Mesendoderm (in vitro differentiated cells): ENCODE results near the gene GNAZ.

ENCODE experiments used
- DNase-seq: peaks from one replicate; pipeline ENCODE4 v3.0.0; 2013
- H2AK5ac ChIP-seq: 2 replicates; pipeline ENCODE4 v1.6.1; 2013; ENCODE audit warnings: low read length, inconsistent platforms
- H2BK120ac ChIP-seq: 2 replicates; pipeline ENCODE4 v1.6.1; 2013; ENCODE audit warnings: low read depth, mild to moderate bottlenecking, low read length, moderate library complexity, mixed read lengths
- H2BK15ac ChIP-seq: replicated peaks from 2 replicates; pipeline ENCODE4 v1.6.1; 2013; ENCODE audit warnings: low read depth, mild to moderate bottlenecking, moderate library complexity
- H2BK5ac ChIP-seq: 2 replicates; pipeline ENCODE4 v1.6.1; 2013; ENCODE audit warnings: low read length, inconsistent platforms
- H3K18ac ChIP-seq: 2 replicates; pipeline ENCODE4 v1.6.1; 2013; ENCODE audit warnings: mild to moderate bottlenecking, low read length, mixed read lengths
- H3K23ac ChIP-seq: one replicate; pipeline ENCODE4 v1.6.1; 2013; ENCODE audit warnings: low read length
- H3K27ac ChIP-seq: 2 replicates; pipeline ENCODE4 v1.5.1; 2013; ENCODE audit warnings: low read depth, mild to moderate bottlenecking, inconsistent platforms, low read length, moderate library complexity
- H3K27me3 ChIP-seq: 2 replicates; pipeline ENCODE4 v1.6.1; 2013; ENCODE audit warnings: low read length, control low read depth, mild to moderate bottlenecking, inconsistent platforms; ENCODE audit not compliant: insufficient read depth, poor library complexity
- H3K36me3 ChIP-seq: 2 replicates; pipeline ENCODE4 v1.6.1; 2013; ENCODE audit warnings: low read length, inconsistent platforms; ENCODE audit not compliant: control insufficient read depth, insufficient read depth
- H3K4ac ChIP-seq: one replicate; pipeline ENCODE4 v1.6.1; 2013; ENCODE audit warnings: low read depth, mild to moderate bottlenecking, low read length, moderate library complexity
- H3K4me1 ChIP-seq: 2 replicates; pipeline ENCODE4 v1.6.1; 2013; ENCODE audit warnings: low read depth, low read length, inconsistent platforms; ENCODE audit not compliant: control insufficient read depth
- H3K4me2 ChIP-seq: 2 replicates; pipeline ENCODE4 v1.6.1; 2013; ENCODE audit warnings: low read length
- H3K4me3 ChIP-seq: 2 replicates; pipeline ENCODE4 v1.5.1; 2013; ENCODE audit warnings: mild to moderate bottlenecking, low read length
- H3K56ac ChIP-seq: one replicate; pipeline ENCODE4 v1.6.1; 2013; ENCODE audit warnings: low read length
- H3K79me1 ChIP-seq: 2 replicates; pipeline ENCODE4 v1.6.1; 2013; ENCODE audit warnings: low read length, inconsistent platforms
- H3K79me2 ChIP-seq: 2 replicates; pipeline ENCODE4 v1.6.1; 2013; ENCODE audit warnings: mild to moderate bottlenecking, low read length; ENCODE audit not compliant: control insufficient read depth, insufficient read depth
- H3K9ac ChIP-seq: 2 replicates; pipeline ENCODE4 v1.6.1; 2013; ENCODE audit warnings: low read length, inconsistent platforms
- H4K5ac ChIP-seq: one replicate; pipeline ENCODE4 v1.6.1; 2013; ENCODE audit warnings: low read length
- H4K8ac ChIP-seq: one replicate; pipeline ENCODE4 v1.6.1; 2013; ENCODE audit warnings: low read depth, mild to moderate bottlenecking, control low read depth, low read length, moderate library complexity
- WGBS: extraction: QIAGEN DNeasy Blood & Tissue Kit; methylation state at CpG from one replicate; pipeline ENCODE4 v1.1.7; 2013; ENCODE audit warnings: low lambda C conversion rate, missing lambda C conversion rate; ENCODE audit not compliant: insufficient coverage; ENCODE audit errors: extremely low coverage; 5-methylcytosine and 5-hydroxymethylcytosine counted together

GNAZ gene

GRCh38 chr22:23113847-23114720 is 43.8 kb downstream of the GNAZ start:
- no peaks in the 10 kb centered on the region for H3K79me2 ChIP-seq
- no peak overlapping the region for H2BK5ac ChIP-seq
- no CpG with 5 or more reads among the region's 18 CpGs for WGBS
- H3K4me2 ChIP-seq = no peak overlapping the region
- no peak overlapping the region for H4K5ac ChIP-seq
- H3K27ac ChIP-seq = no peak overlapping the region
- H3K36me3 ChIP-seq = no peaks in the 10 kb centered on the region
- no peaks in the 10 kb centered on the region for H3K4me1 ChIP-seq
- no peak for DNase-seq
- H2BK120ac ChIP-seq = no peak overlapping the region
- no peak overlapping the region for H2BK15ac ChIP-seq
- H4K8ac ChIP-seq = no peak overlapping the region
- no peak overlapping the region for H3K4me3 ChIP-seq
- no peak overlapping the region for H3K4ac ChIP-seq
- H3K79me1 ChIP-seq = no peaks in the 10 kb centered on the region
- H3K18ac ChIP-seq = no peak overlapping the region
- H3K9ac ChIP-seq = no peak overlapping the region
- H3K27me3 ChIP-seq = no peaks in the 10 kb centered on the region
- no peak overlapping the region for H2AK5ac ChIP-seq
- H3K56ac ChIP-seq = no peak overlapping the region
- H3K23ac ChIP-seq = no peak overlapping the region

GRCh38 chr22:23114721-23115020 is 44.4 kb downstream of the GNAZ start:
- H3K23ac ChIP-seq = no peak overlapping the region
- no peak overlapping the region for H4K5ac ChIP-seq
- WGBS = no CpG with 5 or more reads among the region's 2 CpGs
- H3K27me3 ChIP-seq = no peaks in the 10 kb centered on the region
- H2AK5ac ChIP-seq = no peak overlapping the region
- H3K27ac ChIP-seq = no peak overlapping the region
- no peaks in the 10 kb centered on the region for H3K36me3 ChIP-seq
- no peak for DNase-seq
- H3K18ac ChIP-seq = no peak overlapping the region
- no peak overlapping the region for H3K4me3 ChIP-seq
- no peak overlapping the region for H4K8ac ChIP-seq
- no peak overlapping the region for H2BK120ac ChIP-seq
- no peak overlapping the region for H3K4ac ChIP-seq
- no peak overlapping the region for H3K4me2 ChIP-seq
- no peak overlapping the region for H2BK5ac ChIP-seq
- no peak overlapping the region for H3K9ac ChIP-seq
- H3K79me2 ChIP-seq = no peaks in the 10 kb centered on the region
- no peak overlapping the region for H3K56ac ChIP-seq
- H3K4me1 ChIP-seq = no peaks in the 10 kb centered on the region
- no peaks in the 10 kb centered on the region for H3K79me1 ChIP-seq
- no peak overlapping the region for H2BK15ac ChIP-seq

- Histone ChIP-seq H3K4me2 (no peak overlapping the region), H3K36me3 (no peaks in the 10 kb centered on the region), H4K8ac (no peak overlapping the region), H3K18ac (no peak overlapping the region), H2AK5ac (no peak overlapping the region), H3K4me1 (no peaks in the 10 kb centered on the region), H3K56ac (no peak overlapping the region), H3K27me3 (no peaks in the 10 kb centered on the region), H2BK120ac (no peak overlapping the region), H4K5ac (no peak overlapping the region), H3K4ac (no peak overlapping the region), H3K79me1 (no peaks in the 10 kb centered on the region), H3K27ac (no peak overlapping the region), H3K23ac (no peak overlapping the region), H3K79me2 (no peaks in the 10 kb centered on the region), H3K9ac (no peak overlapping the region), H2BK5ac (no peak overlapping the region), H2BK15ac (no peak overlapping the region), H3K4me3 (no peak overlapping the region)
- WGBS = no CpG with 5 or more reads among the region's 7 CpGs
- DNase-seq = no peak
These were observed 45.0 kb downstream of the GNAZ start for GRCh38 chr22:23115369-23115768.

- Histone ChIP-seq H3K23ac (no peak overlapping the region), H3K4me2 (no peak overlapping the region), H3K79me1 (no peaks in the 10 kb centered on the region), H3K27ac (no peak overlapping the region), H3K27me3 (no peaks in the 10 kb centered on the region), H3K4me1 (no peaks in the 10 kb centered on the region), H3K56ac (peak overlapping the region; percentile 42), H2BK5ac (no peak overlapping the region), H3K36me3 (no peaks in the 10 kb centered on the region), H2BK15ac (no peak overlapping the region), H3K18ac (no peak overlapping the region), H4K8ac (no peak overlapping the region), H4K5ac (no peak overlapping the region), H2BK120ac (no peak overlapping the region), H3K79me2 (no peaks in the 10 kb centered on the region), H3K9ac (no peak overlapping the region), H2AK5ac (no peak overlapping the region), H3K4ac (no peak overlapping the region), H3K4me3 (no peak overlapping the region)
- no peak for DNase-seq
- no CpG with 5 or more reads among the region's 18 CpGs for WGBS
These were observed 45.6 kb downstream of the GNAZ start for GRCh38 chr22:23115825-23116494.

GRCh38 chr22:23116506-23117263 is 46.4 kb downstream of the GNAZ start:
- H4K5ac ChIP-seq = no peak overlapping the region
- H2BK5ac ChIP-seq = no peak overlapping the region
- no peaks in the 10 kb centered on the region for H3K27me3 ChIP-seq
- H3K36me3 ChIP-seq = no peaks in the 10 kb centered on the region
- peak; percentile 53 for DNase-seq
- H3K56ac ChIP-seq = no peak overlapping the region
- H3K4me3 ChIP-seq = no peak overlapping the region
- H3K4ac ChIP-seq = no peak overlapping the region
- no peaks in the 10 kb centered on the region for H3K4me1 ChIP-seq
- no peaks in the 10 kb centered on the region for H3K79me2 ChIP-seq
- WGBS = no CpG with 5 or more reads among the region's 10 CpGs
- no peak overlapping the region for H3K27ac ChIP-seq
- H3K79me1 ChIP-seq = no peaks in the 10 kb centered on the region
- H2BK15ac ChIP-seq = no peak overlapping the region
- H3K9ac ChIP-seq = no peak overlapping the region
- H3K18ac ChIP-seq = no peak overlapping the region
- H2BK120ac ChIP-seq = no peak overlapping the region
- no peak overlapping the region for H2AK5ac ChIP-seq
- no peak overlapping the region for H4K8ac ChIP-seq
- H3K4me2 ChIP-seq = no peak overlapping the region
- peak overlapping the region; percentile 35 for H3K23ac ChIP-seq
